K562 (cell line): ENCODE data around the gene F2. TPM values are rescaled to one million over a fixed set of nuclear protein-coding genes. Genes with fewer than 3 reads are reported as not detected.
A peak's percentile ranks its signal among the peaks of the same experiment; 100 is the strongest.

Experiments
- ATAC-seq: fragments of 200-7000 bp; cut with Tn5 transposase; 3 replicates; pipeline ENCODE4 v1.9.1; 2020; ENCODE audit warnings: moderate library complexity
- BruUV-seq: library from RNA; stranded (reverse); fragments of 400-500 nt; replicated peaks from 2 replicates; lab custom pipeline; 2021; lab: Mats Ljungman, UMichigan
- CTCF ChIA-PET: fragments of 300-600 bp; formaldehyde crosslinking; extraction: SDS; loops from one replicate; lab custom pipeline; 2021; ENCODE audit warnings: low intra/inter-chr PET ratio; lab: Yijun Ruan, JAX
- POLR2A ChIA-PET: fragments of 300-600, 350-650 bp; sonication (Branson Sonifier 250); formaldehyde crosslinking; extraction: SDS; loops from one replicate; lab custom pipeline; 2021; ENCODE audit warnings: antibody characterized with exemption, inconsistent platforms; lab: Yijun Ruan, JAX
- DNase-seq, 4 experiments: peaks; one replicate each; pipeline versions ENCODE4 v3.0.0 to v3.0.0-alpha.2; 2011 to 2018; ENCODE audit warnings: low spot score in 3 of 4, mixed read lengths in 3 of 4; ENCODE audit errors: extremely low read depth in 1 of 4
- FAIRE-seq: peaks from 2 replicates; lab custom pipeline; 2011; peaks lifted over from hg19 to GRCh38; lab: Jason Lieb, UNC
- H2AFZ ChIP-seq: 2 replicates; pipeline ENCODE4 v1.6.0; 2011; ENCODE audit warnings: low read depth, low read length, control low read depth, inconsistent platforms
- H3K27ac ChIP-seq: fragments of 200-600 bp; 3 replicates; pipeline ENCODE4 v1.8.0; 2011; ENCODE audit warnings: low read depth, mild to moderate bottlenecking, control low read depth, inconsistent platforms, low read length, moderate library complexity, mixed read lengths; ENCODE audit errors: extremely low read depth
- H3K27me3 ChIP-seq, 2 experiments: fragments of 300-600 bp in 1 of 2; 2 replicates in 1 of 2; 3 replicates in 1 of 2; pipeline versions ENCODE4 v1.6.0 to v1.8.0; 2011; ENCODE audit warnings: inconsistent platforms in 2 of 2, low read length in 2 of 2, mild to moderate bottlenecking in 1 of 2, mixed read lengths in 1 of 2, moderate library complexity in 1 of 2; ENCODE audit not compliant: control insufficient read depth in 2 of 2, insufficient read depth in 2 of 2
- H3K36me3 ChIP-seq: fragments of 300-600 bp; 3 replicates; pipeline ENCODE4 v1.8.0; 2011; ENCODE audit warnings: mild to moderate bottlenecking, low read length, inconsistent platforms; ENCODE audit not compliant: control insufficient read depth, insufficient read depth
- H3K4me1 ChIP-seq, 2 experiments: fragments of 200-600 bp in 1 of 2; replicated peaks in 1 of 2; 2 replicates in 1 of 2; 3 replicates in 1 of 2; pipeline versions ENCODE4 v1.5.1 to v1.8.0; 2011; ENCODE audit warnings: inconsistent platforms in 2 of 2, low read length in 2 of 2, mild to moderate bottlenecking in 1 of 2, mixed read lengths in 1 of 2, moderate library complexity in 1 of 2; ENCODE audit not compliant: control insufficient read depth in 2 of 2, insufficient read depth in 2 of 2
- H3K4me2 ChIP-seq: 2 replicates; pipeline ENCODE4 v1.6.1; 2011; ENCODE audit warnings: low read length, control low read depth, inconsistent platforms, mixed read lengths; ENCODE audit not compliant: insufficient read depth
- H3K4me3 ChIP-seq: fragments of 200-600 bp; sonication (generic), shearing (Covaris generic); 2 replicates; pipeline ENCODE4 v1.5.1; 2016; ENCODE audit warnings: control low read depth, inconsistent platforms
- H3K79me2 ChIP-seq: fragments of 200-600 bp; 3 replicates; pipeline ENCODE4 v1.8.0; 2011; ENCODE audit warnings: low read length, inconsistent platforms; ENCODE audit not compliant: control insufficient read depth, insufficient read depth
- H3K9ac ChIP-seq, 2 experiments: 2 replicates each; pipeline versions ENCODE4 v1.6.0 to v1.6.1; 2011; ENCODE audit warnings: low read depth in 2 of 2, low read length in 2 of 2, control low read depth in 1 of 2, inconsistent platforms in 1 of 2, mild to moderate bottlenecking in 1 of 2, mixed read lengths in 1 of 2; ENCODE audit not compliant: insufficient read depth in 1 of 2
- H3K9me1 ChIP-seq: one replicate; pipeline ENCODE4 v1.6.0; 2011; ENCODE audit warnings: inconsistent platforms, mild to moderate bottlenecking, low read length, moderate library complexity; ENCODE audit not compliant: control insufficient read depth, insufficient read depth
- H3K9me3 ChIP-seq: replicated peaks from 2 replicates; pipeline ENCODE4 v1.5.1; 2011; ENCODE audit warnings: low read depth, low read length, inconsistent platforms; ENCODE audit not compliant: control insufficient read depth, insufficient read depth
- H4K20me1 ChIP-seq: replicated peaks from 2 replicates; pipeline ENCODE4 v1.6.1; 2011; ENCODE audit warnings: low read length, inconsistent platforms, mixed read lengths; ENCODE audit not compliant: control insufficient read depth, insufficient read depth
- ARID4B ChIP-seq: sonication (generic); formaldehyde crosslinking; IDR thresholded peaks from 2 replicates; pipeline ENCODE4 v1.8.0; 2022; ENCODE audit warnings: mild to moderate bottlenecking, missing genetic modification reagents
- CAMTA2 ChIP-seq: fragments of 250-450 bp; sonication (Bioruptor Pico); conservative IDR thresholded peaks from 2 replicates; pipeline ENCODE4 v1.5.1; 2022
- CCAR2 ChIP-seq: fragments of 200-400 bp; formaldehyde crosslinking; IDR thresholded peaks from 2 replicates; pipeline ENCODE4 v1.6.1; 2017; ENCODE audit warnings: mild to moderate bottlenecking, low read depth, low read length
- GTF2A2 ChIP-seq: IDR thresholded peaks from 2 replicates; pipeline ENCODE4 v1.6.1; 2016; ENCODE audit warnings: mild to moderate bottlenecking, missing genetic modification characterization, missing compliant biosample characterization
- HEY1 ChIP-seq: fragments of 250-450 bp; sonication (Bioruptor Pico); IDR thresholded peaks from 2 replicates; pipeline ENCODE4 v1.5.0; 2020; ENCODE audit warnings: mild to moderate bottlenecking, moderate library complexity, borderline replicate concordance
- KDM1A ChIP-seq, 2 experiments: fragments of 450-650 bp; IDR thresholded peaks; 2 replicates each; pipeline ENCODE4 v1.6.1; 2016; ENCODE audit warnings: mild to moderate bottlenecking in 2 of 2
- NONO ChIP-seq, 2 experiments: fragments of 200-400 bp in 1 of 2; fragments of 450-650 bp in 1 of 2; formaldehyde crosslinking in 1 of 2; IDR thresholded peaks; 2 replicates each; pipeline ENCODE4 v1.6.1; 2017; ENCODE audit warnings: low read depth in 2 of 2, mild to moderate bottlenecking in 2 of 2, moderate library complexity in 2 of 2, low read length in 1 of 2
- SMARCE1 ChIP-seq: fragments of 450-650 bp; IDR thresholded peaks from 2 replicates; pipeline ENCODE4 v1.7.1; 2016; ENCODE audit warnings: mild to moderate bottlenecking
- TCFL5 ChIP-seq: fragments of 250-450 bp; sonication (Bioruptor Pico); conservative IDR thresholded peaks from 2 replicates; pipeline ENCODE4 v1.6.1; 2021; ENCODE audit warnings: mild to moderate bottlenecking, moderate library complexity, matching md5 sums
- U2AF1 ChIP-seq: fragments of 200-400 bp; formaldehyde crosslinking; optimal IDR thresholded peaks from 2 replicates; pipeline ENCODE3; 2017; ENCODE audit warnings: mild to moderate bottlenecking, low read depth, low read length, moderate library complexity
- WGBS: fragments of 100-300 bp; shearing (Covaris generic); methylation state at CpG from one replicate; pipeline ENCODE4 v1.1.6; 2016; ENCODE audit warnings: low coverage, mixed read lengths; ENCODE audit not compliant: insufficient coverage; ENCODE audit errors: missing lambda C conversion rate; 5-methylcytosine and 5-hydroxymethylcytosine counted together
- in situ Hi-C: fragments of 300-500 bp; cut with MboI; formaldehyde crosslinking; loops from 4 replicates; pipeline ENCODE4 v1.15.0; 2018; ENCODE audit warnings: inconsistent platforms, mixed read lengths
- intact Hi-C: fragments of 100-400 bp; cut with micrococcal nuclease; formaldehyde crosslinking; loops from 2 replicates; pipeline ENCODE4 v1.14.2; 2022
- polyA plus RNA-seq, 8 experiments: library from polyadenylated mRNA; depleted of rRNA in 4 of 8; stranded (reverse) in 5 of 8; unstranded in 3 of 8; fragments of >200 nt; fragmentation: Nextera tagmentation in 2 of 8; fragmentation: Illumina TruSeq in 1 of 8; extraction: Ambion mirVana in 2 of 8; extraction: Trizol in 1 of 8; gene quantifications; 2 replicates each; pipeline versions ENCODE4 v1.2.1 to v1.2.3, GENCODE V29; 2011 to 2014; ENCODE audit warnings: inconsistent platforms in 1 of 8, missing spikeins in 1 of 8
- total RNA-seq, 7 experiments: library from RNA; depleted of rRNA in 6 of 7; stranded (reverse); fragments of >200 nt in 6 of 7; fragmentation: Illumina TruSeq in 2 of 7; extraction: Trizol in 2 of 7; gene quantifications; 2 replicates each; pipeline versions ENCODE4 v1.2.1 to v1.2.3, GENCODE V29; 2011 to 2021; ENCODE audit warnings: low replicate concordance in 1 of 7

F2 gene
- total and polyA plus RNA-seq, 9 of the 15 experiments (the other 6 are each of a cell fraction or from before 2014, with no cell fraction given): 0.16 TPM; not detected in 8

GRCh38 chr11:46724088-46724487, 5.1 kb downstream of the F2 start:
- no TSS peak for BruUV-seq
- Histone ChIP-seq H3K9me1 (no peaks in the 10 kb centered on the region), H3K9me3 (peaks cover 4% of the 10 kb centered on the region; the same call in 1 of the 2 replicates), H3K4me1 (peaks cover 0 to 22% of the 10 kb centered on the region in 2 experiments; a peak in 2 of 5 replicates), H3K27me3 (peaks cover 0 to 3% of the 10 kb centered on the region in 2 experiments; a peak in 1 of 5 replicates), H3K4me3 (no peak overlapping the region), H3K9ac (no peak overlapping the region), H4K20me1 (no peaks in the 10 kb centered on the region), H3K4me2 (no peak overlapping the region), H2AFZ (peak overlapping the region; percentile 9; the same call in 1 of the 2 replicates), H3K27ac (no peak overlapping the region), H3K79me2 (no peaks in the 10 kb centered on the region), H3K36me3 (no peaks in the 10 kb centered on the region)
- 44% methylated on average over 8 of the region's 8 CpGs for WGBS
- in situ Hi-C loops (no loop called here), intact Hi-C loops (no loop called here)
- POLR2A ChIA-PET: no interaction called here
- DNase-seq (no peak), ATAC-seq (no peak), FAIRE-seq (no peak)
- CTCF ChIA-PET: interaction anchor here (0.6 kb wide), 1 partner anchor 174 kb away, joined by 3 read pairs; no protein-coding TSS in a partner anchor
- TF ChIP-seq ARID4B (CRISPR knock-in tag): no peak
- no peak for TF ChIP-seq KDM1A (IDR thresholded peaks at IDR 0.05)
- TF ChIP-seq CCAR2: no peak
- no peak for TF ChIP-seq NONO (IDR thresholded peaks at IDR 0.05; ENCODE audit: low read depth in 2 of 2, low read length in 1 of 2)
- TF ChIP-seq U2AF1: no peak
- no peak for TF ChIP-seq GTF2A2 (tag)
- TF ChIP-seq SMARCE1: no peak
- TF ChIP-seq TCFL5: no peak
- TF ChIP-seq HEY1 (CRISPR knock-in tag): no peak
- TF ChIP-seq CAMTA2 (CRISPR knock-in tag): no peak
